Skeletal muscle cell (primary cell): Measurements from ENCODE around the gene ETV3L.

ENCODE experiments used
- DNase-seq: peaks from one replicate; pipeline ENCODE4 v3.0.0-alpha.2; 2010; ENCODE audit warnings: low read depth
- H3K4me3 ChIP-seq: 2 replicates; pipeline ENCODE4 v1.5.1; 2011; ENCODE audit warnings: low read depth, mild to moderate bottlenecking, control low read depth, low read length, moderate library complexity

The ETV3L gene

DNA sequence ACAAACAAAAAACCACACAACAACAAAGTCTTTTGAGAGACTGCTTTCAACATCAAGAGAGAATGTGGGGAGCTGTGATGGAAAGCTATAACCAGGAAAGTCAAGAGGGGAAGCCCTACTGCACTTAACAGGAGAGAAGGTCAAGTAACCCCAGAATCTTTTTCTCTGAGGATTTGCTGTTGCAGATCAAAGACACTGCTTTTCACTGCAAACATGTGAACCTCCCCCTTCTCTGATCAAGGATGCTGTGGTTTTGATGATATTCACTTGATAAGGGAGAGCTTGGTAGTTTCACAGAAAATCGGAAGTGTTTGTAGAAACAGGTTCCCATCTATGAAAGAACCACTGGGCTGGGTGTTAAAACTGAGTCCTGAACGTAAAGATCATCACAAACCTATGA is 33.8 kb upstream of the ETV3L start:
- no peak for DNase-seq
- H3K4me3 ChIP-seq = no peak overlapping the region

DNA sequence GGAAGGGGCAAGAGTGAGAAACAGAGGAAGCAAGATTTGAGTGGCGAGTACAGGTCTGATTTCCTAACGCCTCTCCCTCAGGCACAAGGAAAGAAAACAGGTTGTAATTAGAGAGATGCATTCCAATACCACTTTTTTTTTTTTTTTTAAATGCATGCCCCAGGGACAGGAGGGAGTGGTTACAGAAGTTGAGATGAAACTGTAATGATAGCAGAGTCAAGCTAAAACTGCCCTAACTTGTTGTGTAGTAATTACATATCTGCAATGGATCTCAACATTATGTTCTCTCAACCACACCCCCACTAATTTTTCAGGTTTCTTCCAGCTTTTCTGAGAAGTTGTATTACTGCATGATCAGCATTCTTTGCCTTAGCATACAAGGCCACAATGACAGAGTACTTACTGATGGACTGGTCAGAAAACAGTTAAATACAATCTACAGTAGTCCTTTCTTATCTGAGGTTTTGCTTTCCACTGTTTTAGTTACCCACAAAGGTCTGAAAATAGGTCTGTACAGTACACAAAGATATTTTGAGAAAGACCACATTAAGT is 33.1 kb upstream of the ETV3L start:
- no peak for DNase-seq

DNA sequence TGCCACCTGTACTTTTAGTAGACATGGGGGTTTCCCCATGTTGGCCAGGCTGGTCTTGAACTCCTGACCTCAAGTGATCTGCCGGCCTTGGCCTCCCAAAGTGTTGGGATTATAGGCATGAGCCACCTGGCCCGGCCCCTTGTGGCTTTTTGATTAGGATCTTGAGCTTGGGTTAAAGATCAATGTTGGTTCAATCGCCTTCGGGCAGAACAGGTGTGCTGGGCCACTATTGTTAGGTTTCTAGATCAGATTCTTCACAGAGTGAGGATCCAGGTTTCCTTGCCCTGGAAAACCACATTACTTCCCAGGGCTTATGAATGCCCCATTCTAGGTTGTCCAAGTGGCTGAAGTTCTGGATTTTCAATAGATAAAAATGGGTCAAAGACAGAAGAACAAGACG is 32.5 kb upstream of the ETV3L start:
- DNase-seq = no peak
- no peak overlapping the region for H3K4me3 ChIP-seq

More for the DNA sequence above, 33.1 kb upstream of the ETV3L start:
- H3K4me3 ChIP-seq = no peak overlapping the region

DNA sequence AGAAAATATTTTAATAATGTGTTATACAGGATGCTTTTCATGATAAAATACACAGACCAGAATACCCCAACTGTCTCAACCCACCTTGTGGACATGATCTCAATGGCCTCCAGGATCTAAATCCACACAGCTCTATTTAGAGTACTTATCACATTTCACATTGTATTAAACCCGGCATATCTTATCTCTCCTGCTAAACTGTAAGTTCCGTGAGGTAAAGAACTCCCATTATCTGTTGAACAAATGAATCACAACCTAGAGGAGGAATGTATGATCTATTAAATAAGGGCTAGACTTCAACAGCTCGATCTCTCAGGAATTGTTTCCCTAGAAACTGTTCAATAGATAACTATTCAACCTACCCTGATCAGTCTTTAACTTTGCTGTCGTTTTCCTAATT is 31.7 kb upstream of the ETV3L start:
- no peak for DNase-seq
- H3K4me3 ChIP-seq = no peak overlapping the region

DNA sequence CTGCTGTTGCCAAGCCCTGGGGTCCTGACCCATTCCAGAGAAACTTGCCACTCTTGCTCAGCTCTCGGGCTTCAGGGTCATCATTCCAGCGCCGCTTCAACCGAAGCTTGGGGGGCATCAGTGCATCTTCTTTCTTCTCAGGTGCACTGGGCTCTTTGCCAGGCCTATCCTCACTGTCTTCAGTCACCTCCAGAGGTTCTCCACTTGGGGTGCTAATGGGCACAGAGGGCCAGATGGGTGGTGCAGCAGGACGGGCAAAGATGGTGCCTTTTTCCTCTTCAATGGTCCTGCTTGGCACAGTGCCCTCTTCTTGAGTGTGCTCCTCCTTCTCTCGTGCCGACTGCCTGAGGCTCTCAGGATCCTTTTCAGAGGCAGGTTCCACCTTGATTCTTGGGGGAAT is 25.2 kb upstream of the ETV3L start:
- no peak for DNase-seq
- no peak overlapping the region for H3K4me3 ChIP-seq

DNA sequence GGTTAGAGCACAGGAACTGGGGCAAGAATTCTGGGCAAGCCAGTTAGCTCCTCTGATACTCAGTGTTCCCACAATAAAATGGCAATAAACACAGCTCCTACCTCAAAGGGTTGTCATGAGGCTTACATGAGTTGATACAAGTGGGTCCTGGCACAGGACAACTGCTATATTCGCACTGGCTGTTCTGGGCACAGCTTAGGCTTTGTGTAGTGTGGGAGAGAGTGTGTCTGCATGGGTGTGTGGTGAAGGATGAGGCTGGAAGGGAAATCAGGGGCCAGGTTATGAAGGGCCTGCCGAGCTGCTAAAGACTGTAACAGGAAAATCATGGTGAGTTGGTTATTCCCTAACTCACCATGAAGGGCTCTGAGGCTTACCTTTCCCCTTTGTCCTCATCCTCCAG is 19.8 kb upstream of the ETV3L start:
- no peak overlapping the region for H3K4me3 ChIP-seq
- no peak for DNase-seq

DNA sequence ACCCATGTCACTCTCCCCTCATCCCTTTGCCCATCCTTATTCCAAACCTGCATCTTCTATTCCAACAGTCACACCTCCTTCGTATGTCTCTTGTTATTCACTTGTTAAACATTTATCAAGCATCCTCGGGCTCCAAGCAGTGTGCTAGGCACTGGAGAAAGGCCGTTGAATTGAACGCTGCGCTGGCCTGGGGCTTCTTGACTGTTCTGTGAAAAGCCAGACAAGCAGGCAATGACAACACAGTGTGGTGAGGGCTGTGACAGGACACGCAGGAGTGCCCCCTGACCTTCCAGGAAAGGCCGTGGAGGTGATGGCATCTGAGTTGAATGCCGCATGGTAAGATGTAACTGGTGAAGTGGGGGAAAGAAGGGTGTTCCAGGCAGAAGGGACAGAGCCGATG is 19.4 kb upstream of the ETV3L start:
- DNase-seq = no peak
- no peak overlapping the region for H3K4me3 ChIP-seq

DNA sequence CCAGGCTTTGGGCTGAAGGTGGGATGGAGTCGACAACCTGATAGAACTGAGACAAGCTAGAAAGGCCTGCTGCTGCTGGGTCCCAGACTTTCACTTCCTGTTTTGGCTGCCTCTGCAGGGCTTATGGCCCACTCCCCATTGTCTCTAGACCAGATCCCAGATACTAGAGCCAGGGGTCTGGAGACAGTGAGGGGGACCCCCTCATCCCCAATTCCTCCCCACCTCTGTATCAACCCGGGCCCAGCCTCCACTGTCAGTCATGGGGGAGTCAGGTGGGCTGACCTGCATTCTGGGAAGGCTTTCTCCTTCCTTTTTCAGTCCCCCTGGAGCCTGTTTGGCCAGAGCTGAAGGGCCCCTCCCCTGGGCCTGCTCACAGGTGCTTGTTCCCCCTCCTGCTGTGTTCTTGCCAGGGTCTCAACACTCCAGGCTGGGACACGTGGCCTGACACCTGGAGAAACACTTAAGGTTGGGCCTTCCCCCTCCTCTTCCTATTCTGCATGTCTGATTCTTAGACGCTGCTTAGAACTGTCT is 18.0 kb upstream of the ETV3L start:
- no peak for DNase-seq
- H3K4me3 ChIP-seq = no peak overlapping the region

DNA sequence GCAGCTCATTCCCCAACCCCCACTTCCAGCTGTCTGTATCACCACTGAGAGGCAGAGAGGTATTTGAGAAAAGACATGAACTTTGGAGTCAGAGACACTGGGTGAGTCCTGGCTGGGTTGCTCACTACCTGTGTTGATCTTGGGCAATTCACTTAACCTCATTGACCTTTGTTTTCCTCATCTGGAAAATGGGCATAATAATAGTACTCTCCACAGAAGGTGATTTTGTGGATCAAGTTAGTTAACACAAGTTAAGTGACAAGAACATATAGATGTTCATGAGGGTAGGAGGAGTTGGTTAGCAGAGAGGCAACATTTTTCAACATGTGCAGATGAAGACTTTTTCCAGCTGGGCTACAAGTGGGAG is 17.1 kb upstream of the ETV3L start:
- H3K4me3 ChIP-seq = no peak overlapping the region
- no peak for DNase-seq

DNA sequence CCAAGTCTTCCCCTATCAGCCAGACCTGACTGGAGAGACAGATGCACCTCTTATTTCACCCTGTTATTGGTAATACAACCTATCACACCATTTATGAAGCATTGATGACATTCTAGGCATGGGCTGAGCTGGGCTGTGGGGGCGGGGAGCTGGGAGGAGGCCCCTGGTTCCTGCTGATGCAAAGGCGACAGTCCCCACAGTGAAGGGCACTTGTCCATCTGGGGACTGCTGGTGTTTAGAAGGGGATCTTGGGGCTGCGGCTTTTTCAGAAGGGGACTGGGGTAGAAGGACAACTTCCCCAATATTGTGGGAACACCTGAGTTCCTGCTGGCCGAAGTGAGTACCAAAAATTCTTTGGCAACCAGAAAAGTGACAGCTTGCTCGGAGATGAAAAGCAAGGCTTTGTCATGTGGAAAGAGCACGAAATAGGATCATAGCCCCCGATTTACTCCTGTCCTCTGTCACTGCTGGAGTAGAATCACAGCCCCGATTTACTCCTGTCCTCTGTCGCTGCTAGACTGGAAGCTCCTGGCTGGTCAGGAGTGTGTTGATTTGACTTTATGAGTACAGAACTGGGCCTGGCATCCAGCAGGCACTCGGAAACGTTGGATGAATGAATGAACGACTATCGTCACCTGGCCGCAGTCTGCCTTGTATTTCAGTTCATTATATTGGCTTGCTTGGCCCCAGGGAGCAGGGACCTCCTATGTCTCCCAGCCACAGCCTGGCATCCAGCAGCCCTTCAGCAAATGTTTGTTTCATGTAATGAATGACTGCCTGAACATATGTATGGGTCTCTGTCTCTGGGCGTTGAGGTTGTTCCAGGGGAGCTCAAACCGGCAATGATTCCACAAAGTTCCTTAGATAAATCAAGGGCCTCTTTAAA is 16.5 kb upstream of the ETV3L start:
- no peak overlapping the region for H3K4me3 ChIP-seq
- DNase-seq = no peak

DNA sequence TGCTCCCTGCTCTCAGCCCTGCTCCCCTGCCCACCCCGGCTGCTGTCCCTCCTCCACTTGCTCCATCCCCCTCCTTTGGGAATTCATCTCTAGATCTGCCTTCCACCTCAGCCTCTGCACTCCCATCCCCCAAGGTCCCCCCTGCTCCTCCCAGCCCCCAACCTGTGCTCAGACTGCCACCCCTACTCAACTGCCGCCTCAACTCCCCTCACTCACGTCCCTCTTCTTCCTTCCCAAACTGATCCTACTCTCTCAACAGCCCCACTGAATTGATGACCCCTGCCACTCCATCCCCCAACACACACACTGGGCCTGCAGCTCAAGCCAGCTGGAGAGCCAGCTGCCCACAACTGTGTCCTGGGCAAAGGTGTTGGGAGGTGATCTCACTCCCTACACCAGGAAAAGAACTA is 15.8 kb upstream of the ETV3L start:
- DNase-seq = no peak
- no peak overlapping the region for H3K4me3 ChIP-seq

DNA sequence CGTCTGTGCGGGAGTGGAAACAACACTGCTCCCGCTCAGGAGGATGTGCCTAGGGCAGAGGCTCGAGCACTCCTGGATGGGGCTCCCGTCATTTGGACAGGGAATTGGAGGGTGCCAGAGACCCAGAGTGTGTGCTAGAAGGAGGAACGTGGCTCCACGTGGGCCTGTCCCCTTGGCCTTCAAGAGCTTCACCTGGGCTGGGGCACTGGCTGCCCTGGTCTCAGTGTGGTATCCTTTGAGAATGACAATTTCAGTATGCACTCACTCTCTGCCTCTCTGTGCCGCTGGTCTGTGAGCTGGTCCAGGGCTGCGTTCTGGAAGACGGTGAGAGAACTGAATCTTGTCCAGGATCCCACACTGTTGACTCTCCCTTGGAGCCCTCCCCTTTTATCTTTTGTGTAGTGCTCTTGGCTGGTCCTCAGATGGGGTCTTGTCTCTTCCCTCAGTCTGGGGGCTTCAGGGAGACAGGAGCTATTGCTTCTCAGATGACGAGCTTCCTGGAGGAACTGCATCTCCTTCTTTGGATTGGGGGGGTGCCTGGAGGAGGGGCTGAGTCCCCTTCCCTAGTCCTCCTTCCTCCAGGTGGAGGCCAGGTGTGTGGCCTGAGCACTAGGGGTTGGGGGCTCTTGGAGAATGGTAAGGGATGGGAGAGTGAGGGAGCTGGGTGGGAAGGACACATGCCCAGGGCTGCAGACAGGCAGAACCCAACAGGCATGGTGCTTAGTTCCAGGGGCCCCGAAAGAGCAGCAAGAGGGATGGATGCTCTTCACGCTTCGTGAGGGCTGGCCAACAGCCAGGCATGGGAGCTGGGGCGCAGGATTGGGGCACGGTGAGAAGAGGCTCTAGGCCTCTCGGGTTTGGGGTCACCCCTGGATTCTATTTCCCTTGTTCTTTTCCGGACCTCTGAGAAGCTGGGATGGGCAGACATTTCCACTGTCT is 14.8 kb upstream of the ETV3L start:
- DNase-seq = no peak
- no peak overlapping the region for H3K4me3 ChIP-seq

DNA sequence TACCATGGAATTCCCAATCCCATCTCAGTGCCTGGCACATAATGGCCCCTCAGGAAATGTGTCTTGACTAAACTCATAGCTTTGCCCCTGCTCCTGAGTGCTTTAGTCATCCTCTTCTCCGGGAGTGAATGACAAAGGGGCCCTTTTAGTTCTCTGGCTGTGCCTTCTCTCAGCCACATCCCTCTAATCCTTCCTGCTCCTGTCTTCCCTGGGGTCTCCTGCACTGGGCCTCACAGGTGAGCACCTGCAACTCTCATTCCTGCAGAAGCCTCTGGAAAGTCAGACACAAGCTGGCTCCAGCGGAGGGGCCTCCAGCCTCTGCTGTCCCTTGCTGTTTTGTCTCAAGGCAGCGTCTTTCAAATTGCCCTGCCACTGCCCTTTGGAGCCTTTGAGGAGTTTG is 14.0 kb upstream of the ETV3L start:
- DNase-seq = no peak
- H3K4me3 ChIP-seq = no peak overlapping the region

DNA sequence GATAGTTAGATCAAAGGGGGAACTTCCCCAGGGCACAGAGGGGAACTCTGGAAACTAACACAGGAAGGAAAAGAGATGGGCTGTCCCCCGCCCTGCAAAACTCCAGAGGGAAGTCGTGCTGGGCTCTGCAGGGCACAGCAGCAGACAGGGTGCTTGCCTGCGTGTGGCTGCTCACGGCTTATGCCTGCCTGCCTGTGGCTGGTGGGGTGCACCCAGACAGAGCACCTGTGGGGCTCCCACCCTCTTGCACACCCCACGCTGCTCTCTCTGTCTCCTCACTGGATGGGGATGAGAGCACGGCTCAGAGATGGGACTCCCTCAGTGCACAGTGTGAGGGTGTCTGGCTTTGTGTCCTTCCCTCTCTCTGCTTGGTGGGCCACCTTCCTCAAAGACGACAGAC is 13.5 kb upstream of the ETV3L start:
- no peak for DNase-seq

DNA sequence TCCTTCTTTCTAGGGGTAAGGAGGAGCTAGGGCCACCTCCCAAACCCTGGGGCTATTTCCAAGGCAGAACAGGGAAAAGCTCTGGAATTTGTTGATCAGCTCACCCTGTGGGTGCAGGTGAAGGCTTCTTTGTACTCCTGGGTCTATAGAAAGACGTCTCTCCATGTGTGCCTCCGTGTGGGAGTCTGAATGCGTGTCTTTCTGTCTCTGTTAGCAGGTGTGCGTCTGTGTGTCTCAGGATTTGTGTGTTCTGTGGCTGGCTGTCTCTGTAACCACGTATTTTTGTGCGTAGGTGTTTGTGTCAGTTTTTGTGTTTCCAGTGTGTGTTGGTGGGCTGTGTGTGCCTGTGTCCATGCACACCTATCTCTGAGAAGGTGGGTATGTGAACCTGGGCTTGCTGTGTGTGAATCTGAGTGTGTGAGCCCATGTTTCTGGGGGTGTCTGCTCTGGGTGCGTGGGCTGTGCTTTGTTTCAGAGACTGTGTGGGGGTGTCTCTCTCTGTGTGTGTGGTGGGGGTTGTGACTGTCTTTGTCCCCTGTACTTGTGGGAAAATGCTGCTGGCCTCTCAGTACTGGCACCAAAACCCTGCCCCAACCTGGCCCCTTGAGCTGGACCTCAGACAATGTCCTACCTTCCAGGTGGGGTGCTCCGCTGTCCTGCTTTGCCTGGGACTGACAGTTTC is 12.7 kb upstream of the ETV3L start:
- DNase-seq = no peak
- no peak overlapping the region for H3K4me3 ChIP-seq

More for the DNA sequence above, 13.5 kb upstream of the ETV3L start:
- no peak overlapping the region for H3K4me3 ChIP-seq

DNA sequence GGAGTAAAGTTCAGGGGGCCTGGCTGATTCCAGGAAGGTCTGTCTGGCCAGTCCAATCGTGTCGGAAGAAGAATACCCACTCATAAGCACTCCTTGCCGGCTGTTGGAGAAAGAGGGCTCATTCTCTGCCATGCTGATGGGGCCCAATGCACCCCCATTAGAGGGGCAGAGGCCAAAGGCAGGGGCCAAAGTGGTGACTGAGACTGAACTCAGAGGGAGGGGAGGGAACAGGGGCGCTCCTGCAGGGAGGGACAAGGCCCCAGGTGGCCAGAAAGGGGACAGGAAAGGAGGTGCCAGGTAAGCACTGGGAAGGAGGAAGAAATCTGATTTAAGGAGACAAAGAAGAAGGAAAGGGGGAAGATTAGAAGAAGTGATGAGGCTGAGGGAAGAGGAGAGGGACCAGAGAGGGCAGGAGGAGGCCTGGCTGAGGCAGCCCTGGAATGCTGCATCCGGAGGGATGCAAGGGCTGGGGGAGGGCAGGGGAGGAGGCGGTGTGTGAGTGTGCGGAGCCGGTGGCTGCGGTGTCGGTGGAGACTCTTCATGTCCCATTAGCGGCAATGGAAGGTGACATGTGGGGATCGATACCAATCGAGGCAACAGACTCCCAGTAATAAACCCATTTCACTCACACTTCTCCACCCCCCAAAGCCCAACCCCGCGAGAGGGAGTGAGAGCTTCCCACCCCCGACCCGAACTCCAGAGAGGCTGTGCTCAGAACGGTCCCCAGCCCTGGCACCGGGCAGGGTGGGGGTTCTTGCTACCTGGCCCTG is 12.0 kb upstream of the ETV3L start:
- no peak for DNase-seq
- no peak overlapping the region for H3K4me3 ChIP-seq

DNA sequence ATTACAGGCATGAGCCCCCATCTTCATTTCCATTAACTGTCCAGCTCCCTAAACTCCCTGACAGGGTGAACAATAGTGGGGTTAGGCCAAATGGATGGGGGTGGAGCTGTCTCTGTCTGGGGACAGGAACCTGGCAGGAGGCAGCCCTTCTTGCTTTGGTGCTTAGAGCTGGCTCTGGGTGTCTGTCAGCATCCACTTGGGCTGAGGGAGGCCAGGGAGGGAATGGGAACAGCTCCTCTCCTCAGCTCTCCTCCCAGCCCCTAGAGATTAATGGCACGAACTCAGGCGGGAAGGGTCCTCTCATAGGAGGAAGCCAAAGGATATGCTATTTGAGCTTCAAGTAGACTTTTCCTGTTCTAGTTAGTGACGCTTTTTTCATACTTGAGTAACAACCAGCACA is 11.1 kb upstream of the ETV3L start:
- H3K4me3 ChIP-seq = no peak overlapping the region
- DNase-seq = no peak

DNA sequence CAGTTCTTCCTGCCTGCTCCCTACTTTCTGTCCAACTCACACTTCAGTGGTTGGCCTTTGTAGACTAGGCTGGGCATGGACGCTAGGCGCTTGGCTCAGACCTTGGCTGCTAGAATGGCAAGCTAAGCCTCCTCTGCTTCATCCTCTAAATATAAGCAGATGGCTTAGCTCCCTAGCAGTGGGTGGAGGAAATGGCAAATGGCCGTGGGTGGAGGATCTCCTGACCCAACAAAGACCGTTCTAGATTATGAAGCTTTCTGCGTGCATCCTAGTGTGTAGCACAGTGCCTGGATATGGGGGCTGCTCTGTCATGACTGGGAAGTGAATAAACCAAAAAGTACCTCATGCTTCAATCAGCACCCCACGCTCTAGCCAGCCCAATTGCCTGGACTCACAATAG is 10.4 kb upstream of the ETV3L start:
- no peak overlapping the region for H3K4me3 ChIP-seq
- no peak for DNase-seq

DNA sequence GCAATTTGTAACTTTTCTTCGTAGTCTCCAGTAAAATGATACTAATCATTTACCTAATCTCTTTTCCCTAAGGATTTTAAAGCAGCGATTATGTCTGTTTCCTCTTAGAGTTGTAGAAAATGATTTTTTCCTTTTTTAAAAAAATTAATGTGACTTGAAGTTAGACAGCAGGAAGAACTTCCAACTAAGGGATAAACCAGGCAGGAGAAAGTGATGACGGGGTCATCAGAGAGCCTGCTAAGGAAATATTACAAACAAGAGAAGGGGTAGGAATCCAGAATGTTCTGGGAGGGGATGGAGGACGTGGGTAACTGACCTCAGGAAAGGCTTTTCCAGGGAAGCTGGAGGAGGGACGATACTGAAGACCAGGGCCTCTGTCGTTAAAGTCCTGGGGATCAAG is 8.8 kb upstream of the ETV3L start:
- H3K4me3 ChIP-seq = no peak overlapping the region
- DNase-seq = no peak
